ENCODE data around the gene ZNF726. TPM values are rescaled to one million over a fixed set of nuclear protein-coding genes. Genes with fewer than 3 reads are reported as not detected.

The ZNF726 gene
- total RNA-seq, 2 donors from 2014 or later = 9.2 to 14.9 TPM

Other genes with a start within 250 kb of the ZNF726 start
- gene ZNF675, start 227.7 kb upstream of the ZNF726 start, total RNA-seq = 10 to 100 TPM; 17.7 to 18.0 TPM
- 1 to 10 TPM; 2.9 to 3.0 TPM for gene ZNF681, start 156.0 kb upstream of the ZNF726 start, total RNA-seq
- 10 to 100 TPM; 10.5 to 13.4 TPM for gene ZNF254, start 172.3 kb downstream of the ZNF726 start, total RNA-seq